Hindlimb muscle (tissue), 1 donor: ENCODE measurements around the gene NKIRAS2. TPM values are rescaled to one million over a fixed set of nuclear protein-coding genes. Genes with fewer than 3 reads are reported as not detected.

Source experiments
- DNase-seq: peaks from one replicate; pipeline ENCODE4 v3.0.0-alpha.2; 2013
- polyA plus RNA-seq: library from polyadenylated mRNA; unstranded; fragments of 120-200 nt; gene quantifications from one replicate; pipeline ENCODE4 v1.2.1, GENCODE V29; 2013; ENCODE audit not compliant: insufficient read length

The NKIRAS2 gene
- 51.1 TPM for polyA plus RNA-seq

GRCh38 chr17:42019509-42020404, at the start of gene NKIRAS2:
Gene NKIRAS2, plus strand, starts transcription at chr17:42020090. Its CDS starts 1,488 bp downstream, at chr17:42021578.
- peak; percentile 89 for DNase-seq

- DNase-seq = no peak
These were observed 49.0 kb upstream of the NKIRAS2 start for GRCh38 chr17:41970901-41971331.

- no peak for DNase-seq
These were observed 48.0 kb upstream of the NKIRAS2 start for GRCh38 chr17:41971721-41972523.

GRCh38 chr17:41972571-41973407, 47.1 kb upstream of the NKIRAS2 start:
- DNase-seq = no peak

GRCh38 chr17:41973408-41973811, 46.5 kb upstream of the NKIRAS2 start:
- no peak for DNase-seq

GRCh38 chr17:41974031-41974430, 45.9 kb upstream of the NKIRAS2 start:
- no peak for DNase-seq

- DNase-seq = no peak
These were observed 45.2 kb upstream of the NKIRAS2 start for GRCh38 chr17:41974658-41975057.

- DNase-seq = no peak
These were observed 44.5 kb upstream of the NKIRAS2 start for GRCh38 chr17:41975099-41976083.

GRCh38 chr17:41976142-41976768, 43.6 kb upstream of the NKIRAS2 start:
- no peak for DNase-seq

- DNase-seq = no peak
These were observed 41.9 kb upstream of the NKIRAS2 start for GRCh38 chr17:41977991-41978390.

- no peak for DNase-seq
These were observed 37.7 kb upstream of the NKIRAS2 start for GRCh38 chr17:41982026-41982760.

GRCh38 chr17:41984454-41984853, 35.4 kb upstream of the NKIRAS2 start:
- no peak for DNase-seq

- DNase-seq = no peak
These were observed 34.0 kb upstream of the NKIRAS2 start for GRCh38 chr17:41985919-41986318.

- DNase-seq = no peak
These were observed 33.3 kb upstream of the NKIRAS2 start for GRCh38 chr17:41986634-41987033.

- no peak for DNase-seq
These were observed 32.2 kb upstream of the NKIRAS2 start for GRCh38 chr17:41987642-41988041.

- DNase-seq = no peak
These were observed 31.5 kb upstream of the NKIRAS2 start for GRCh38 chr17:41988418-41988817.

GRCh38 chr17:41989702-41990419, 30.0 kb upstream of the NKIRAS2 start:
- DNase-seq = no peak

GRCh38 chr17:41992576-41992975, 27.3 kb upstream of the NKIRAS2 start:
- peak; percentile 32 for DNase-seq

- DNase-seq = no peak
These were observed 23.1 kb upstream of the NKIRAS2 start for GRCh38 chr17:41996855-41997164.
